Stomach (tissue), 9 donors: ENCODE data around the gene GIMAP2. TPM values are rescaled to one million over a fixed set of nuclear protein-coding genes. Genes with fewer than 3 reads are reported as not detected.
A peak's percentile ranks its signal among the peaks of the same experiment; 100 is the strongest.
"Not testable (repeated sequence)": the region's sequence is repeated elsewhere in the genome, so short reads cannot be mapped to it uniquely, and the experiment has no call there.

ENCODE experiments used
- DNase-seq, 2 donors: peaks; one replicate each; pipeline versions ENCODE4 v3.0.0 to v3.0.0-alpha.2; 2013 to 2019
- H3K27ac ChIP-seq, 5 donors: fragments of 200-600 bp in 4 of 5; sonication (generic) in 4 of 5; one replicate each; pipeline ENCODE4 v1.5.1; 2013 to 2019; ENCODE audit warnings: mild to moderate bottlenecking in 1 of 5, moderate library complexity in 1 of 5
- H3K27me3 ChIP-seq, 3 donors: fragments of 200-600 bp; sonication (generic); one replicate each; pipeline ENCODE4 v1.5.1; 2017 to 2019; ENCODE audit warnings: mixed run types in 1 of 3
- H3K36me3 ChIP-seq, 4 donors: fragments of 200-600 bp; sonication (generic); 1 replicate in 3 of 4; 2 replicates in 1 of 4; pipeline ENCODE4 v1.5.1; 2016 to 2019
- H3K4me1 ChIP-seq, 4 donors: fragments of 200-600 bp; sonication (generic); one replicate each; pipeline ENCODE4 v1.5.1; 2016 to 2019
- H3K4me3 ChIP-seq, 4 donors: fragments of 200-600 bp; sonication (generic) in 3 of 4; one replicate each; pipeline ENCODE4 v1.5.1; 2016 to 2019; ENCODE audit warnings: mild to moderate bottlenecking in 1 of 4
- H3K9me3 ChIP-seq, 4 donors: fragments of 200-600 bp; sonication (generic); one replicate each; pipeline ENCODE4 v1.5.1; 2016 to 2019
- CTCF ChIP-seq, 7 experiments: fragments of 450-650 bp in 4 of 7; fragments of 200-600 bp in 3 of 7; sonication (generic) in 3 of 7; IDR thresholded peaks; one replicate each; pipeline ENCODE4 v1.5.1; 2016 to 2019; ENCODE audit warnings: antibody characterized with exemption in 7 of 7, control low read depth in 2 of 7, mild to moderate bottlenecking in 1 of 7
- EP300 ChIP-seq: sonication (generic); formaldehyde crosslinking; IDR thresholded peaks from one replicate; pipeline ENCODE4 v1.6.1; 2017; ENCODE audit warnings: antibody characterized with exemption
- POLR2A ChIP-seq, 4 donors: fragments of 450-650 bp; IDR thresholded peaks; one replicate each; pipeline ENCODE4 v1.6.1; 2016; ENCODE audit warnings: antibody characterized with exemption in 4 of 4, control low read depth in 2 of 4, mild to moderate bottlenecking in 1 of 4, moderate library complexity in 1 of 4
- POLR2AphosphoS5 ChIP-seq, 3 donors: sonication (generic); formaldehyde crosslinking; IDR thresholded peaks; one replicate each; pipeline ENCODE4 v1.6.1; 2016; ENCODE audit warnings: antibody characterized with exemption in 3 of 3
- WGBS, 5 donors: extraction: QIAGEN DNeasy Blood & Tissue Kit in 3 of 5; methylation state at CpG; one replicate each; pipeline versions ENCODE4 v1.1.5 to v1.1.7; 2013 to 2018; 5-methylcytosine and 5-hydroxymethylcytosine counted together
- intact Hi-C: fragments of 100-400 bp; cut with DNase I; formaldehyde crosslinking; loops from one replicate; pipeline ENCODE4 v1.15.1; 2023; ENCODE audit warnings: low total_unique reads
- polyA plus RNA-seq, 3 donors: library from polyadenylated mRNA; stranded (reverse); fragments of 200-250 nt; gene quantifications; one replicate each; pipeline ENCODE4 v1.2.3, GENCODE V29; 2013
- total RNA-seq, 5 donors: library from RNA; depleted of rRNA; stranded (reverse); fragments of >200 nt; gene quantifications; one replicate each; pipeline versions ENCODE4 v1.1.0 to v1.2.3, GENCODE V29; 2014 to 2016
- donor health status: healthy with polysubstance abuse.
- donor health status: Bipolar disorder and iron deficiency.
- donor health status: healthy.

The GIMAP2 gene
- total and polyA plus RNA-seq, 8 donors: 0.58 to 8.3 (median 4.4) TPM; not detected in 1

GRCh38 chr7:150665089-150665748, 20.3 kb upstream of the GIMAP2 start:
- intact Hi-C loops: no loop called here
- H3K27ac ChIP-seq: peak overlapping the region in 4 of 5 donors; percentile 4 to 69 (median 32)
- WGBS, 5 donors: 80 to 90% (median 83%) methylated on average over 9 of the region's 9 CpGs
- H3K27me3 ChIP-seq: no peaks in the 10 kb centered on the region
- H3K9me3 ChIP-seq: peaks cover 0 to 5% (median 2%) of the 10 kb centered on the region in 4 donors
- no peak for TF ChIP-seq POLR2AphosphoS5 (IDR thresholded peaks at IDR 0.05)
- no peak for DNase-seq
- peaks cover 0 to 6% (median 2%) of the 10 kb centered on the region in 4 donors for H3K4me1 ChIP-seq
- no peaks in the 10 kb centered on the region for H3K36me3 ChIP-seq
- H3K4me3 ChIP-seq: no peak overlapping the region

- Histone ChIP-seq H3K9me3 (peaks cover 0 to 5% (median 2%) of the 10 kb centered on the region in 4 donors), H3K27me3 (no peaks in the 10 kb centered on the region), H3K4me3 (no peak overlapping the region), H3K27ac (peak overlapping the region in 3 of 5 donors; percentile 0 to 69 (median 52)), H3K4me1 (peaks cover 0 to 6% (median 2%) of the 10 kb centered on the region in 4 donors), H3K36me3 (no peaks in the 10 kb centered on the region)
- intact Hi-C loops: no loop called here
- 85 to 91% (median 86%) methylated on average over 2 of the region's 2 CpGs for WGBS, 5 donors
- peak in 1 of 2 donors; percentile 22 for DNase-seq
- no peak for TF ChIP-seq POLR2AphosphoS5 (IDR thresholded peaks at IDR 0.05)
- no peak for TF ChIP-seq CTCF (IDR thresholded peaks at IDR 0.05)
- no peak for TF ChIP-seq EP300
- no peak for TF ChIP-seq POLR2A (IDR thresholded peaks at IDR 0.05)
Observed at GRCh38 chr7:150665896-150666295, 19.6 kb upstream of the GIMAP2 start.

GRCh38 chr7:150666412-150666811, 19.1 kb upstream of the GIMAP2 start:
- H3K4me3 ChIP-seq: no peak overlapping the region
- H3K27ac ChIP-seq: peak overlapping the region in 3 of 5 donors; percentile 0 to 69 (median 52)

GRCh38 chr7:150668472-150668911, 17.0 kb upstream of the GIMAP2 start:
- Histone ChIP-seq H3K36me3 (no peaks in the 10 kb centered on the region), H3K4me3 (no peak overlapping the region), H3K27ac (peak overlapping the region in 3 of 5 donors; percentile 2 to 69 (median 12)), H3K9me3 (peaks cover 0 to 8% (median 2%) of the 10 kb centered on the region in 4 donors), H3K4me1 (peaks cover 0 to 6% (median 2%) of the 10 kb centered on the region in 4 donors), H3K27me3 (no peaks in the 10 kb centered on the region)
- no peak for TF ChIP-seq POLR2A (IDR thresholded peaks at IDR 0.05)
- no peak for TF ChIP-seq CTCF (IDR thresholded peaks at IDR 0.05)
- peak in 2 of 3 donors; percentile 6 to 8 for TF ChIP-seq POLR2AphosphoS5 (IDR thresholded peaks at IDR 0.05)
- no peak for TF ChIP-seq EP300
- DNase-seq: peak in 1 of 2 donors; percentile 55
- intact Hi-C loops: no loop called here
- 37 to 56% (median 39%) methylated on average over 1 of the region's 1 CpG for WGBS, 5 donors

More at GRCh38 chr7:150666412-150666811, 19.1 kb upstream of the GIMAP2 start:
- Histone ChIP-seq H3K4me1 (peaks cover 0 to 6% (median 2%) of the 10 kb centered on the region in 4 donors), H3K36me3 (no peaks in the 10 kb centered on the region), H3K27me3 (no peaks in the 10 kb centered on the region), H3K9me3 (peaks cover 0 to 5% (median 2%) of the 10 kb centered on the region in 4 donors)
- TF ChIP-seq EP300 (no peak), POLR2AphosphoS5 (IDR thresholded peaks at IDR 0.05) (no peak), POLR2A (IDR thresholded peaks at IDR 0.05) (no peak), CTCF (IDR thresholded peaks at IDR 0.05) (no peak)
- intact Hi-C loops: no loop called here
- no peak for DNase-seq

GRCh38 chr7:150668977-150669376, 16.5 kb upstream of the GIMAP2 start:
- Histone ChIP-seq H3K4me3 (no peak overlapping the region), H3K27me3 (no peaks in the 10 kb centered on the region), H3K9me3 (peaks cover 0 to 8% (median 2%) of the 10 kb centered on the region in 4 donors), H3K4me1 (peaks cover 0 to 6% (median 2%) of the 10 kb centered on the region in 4 donors), H3K36me3 (no peaks in the 10 kb centered on the region), H3K27ac (no peak overlapping the region)
- TF ChIP-seq POLR2A (IDR thresholded peaks at IDR 0.05): no peak
- no peak for TF ChIP-seq CTCF (IDR thresholded peaks at IDR 0.05)
- no peak for TF ChIP-seq POLR2AphosphoS5 (IDR thresholded peaks at IDR 0.05)
- DNase-seq: no peak
- intact Hi-C loops: no loop called here

GRCh38 chr7:150671798-150672585, 13.5 kb upstream of the GIMAP2 start:
- H3K9me3 ChIP-seq, H3K4me3 ChIP-seq, intact Hi-C loops, H3K4me1 ChIP-seq, H3K27ac ChIP-seq, H3K27me3 ChIP-seq, H3K36me3 ChIP-seq, DNase-seq: not testable (repeated sequence)
- WGBS, 5 donors: 85 to 91% (median 90%) methylated on average over 7 of the region's 7 CpGs
